H1 (cell line): ENCODE data around the gene STK36. TPM values are rescaled to one million over a fixed set of nuclear protein-coding genes. Genes with fewer than 3 reads are reported as not detected.

Source experiments
- CTCF ChIA-PET: fragments of 300-600 bp; sonication (Branson Sonifier 250); formaldehyde crosslinking; loops from one replicate; lab custom pipeline; 2021; ENCODE audit not compliant: partially characterized antibody; lab: Charles Lee
- POLR2A ChIA-PET: fragments of 300-600 bp; sonication (Branson Sonifier 250); formaldehyde crosslinking; loops from one replicate; lab custom pipeline; 2021; ENCODE audit warnings: inconsistent platforms; ENCODE audit not compliant: partially characterized antibody; lab: Charles Lee
- DNase-seq, 2 experiments: peaks; one replicate each; pipeline versions ENCODE4 v3.0.0 to v3.0.0-alpha.2; 2010 to 2022; ENCODE audit warnings: low spot score in 2 of 2, low read depth in 1 of 2, mixed read lengths in 1 of 2
- FAIRE-seq: peaks from 2 replicates; lab custom pipeline; 2011; peaks lifted over from hg19 to GRCh38; lab: Jason Lieb, UNC
- H2AFZ ChIP-seq: 2 replicates; pipeline ENCODE4 v1.8.1; 2012; ENCODE audit warnings: low read length, inconsistent platforms
- H2AK5ac ChIP-seq: 2 replicates; pipeline ENCODE4 v1.6.1; 2013; ENCODE audit warnings: low read depth, low read length
- H2BK120ac ChIP-seq: replicated peaks from 2 replicates; pipeline ENCODE3; 2013; ENCODE audit warnings: low read depth, low read length, inconsistent platforms
- H2BK12ac ChIP-seq: 2 replicates; pipeline ENCODE4 v1.6.1; 2013; ENCODE audit warnings: low read depth, low read length
- H2BK15ac ChIP-seq: 2 replicates; pipeline ENCODE4 v1.6.1; 2013; ENCODE audit warnings: low read length
- H2BK20ac ChIP-seq: 2 replicates; pipeline ENCODE4 v1.6.1; 2013; ENCODE audit warnings: low read length
- H2BK5ac ChIP-seq: 2 replicates; pipeline ENCODE4 v1.6.1; 2013; ENCODE audit warnings: low read depth, low read length
- H3K14ac ChIP-seq: 2 replicates; pipeline ENCODE4 v1.6.1; 2013; ENCODE audit warnings: inconsistent platforms; ENCODE audit not compliant: insufficient read length
- H3K18ac ChIP-seq: 2 replicates; pipeline ENCODE4 v1.6.1; 2013; ENCODE audit warnings: low read length; ENCODE audit errors: extremely low read depth
- H3K23ac ChIP-seq: 2 replicates; pipeline ENCODE4 v1.6.1; 2013; ENCODE audit warnings: inconsistent platforms; ENCODE audit not compliant: insufficient read length
- H3K23me2 ChIP-seq: 2 replicates; pipeline ENCODE4 v1.6.1; 2013; ENCODE audit warnings: low read depth, low read length
- H3K27ac ChIP-seq: 2 replicates; pipeline ENCODE4 v1.6.1; 2011; ENCODE audit warnings: low read depth, low read length, inconsistent platforms
- H3K27me3 ChIP-seq, 4 experiments: replicated peaks in 1 of 4; 1 replicate in 1 of 4; 2 replicates in 3 of 4; pipeline versions ENCODE4 v1.6.1 to v1.8.1; 2011 to 2013; ENCODE audit warnings: low read length in 3 of 4, mild to moderate bottlenecking in 3 of 4, inconsistent platforms in 2 of 4, mixed read lengths in 2 of 4, moderate library complexity in 1 of 4; ENCODE audit not compliant: control insufficient read depth in 3 of 4, insufficient read depth in 3 of 4; ENCODE audit errors: extremely low read depth in 1 of 4
- H3K36me3 ChIP-seq, 4 experiments: 2 replicates each; pipeline versions ENCODE4 v1.6.1 to v1.8.1; 2011 to 2013; ENCODE audit warnings: mild to moderate bottlenecking in 4 of 4, low read length in 3 of 4, moderate library complexity in 2 of 4, control low read depth in 1 of 4, inconsistent platforms in 1 of 4; ENCODE audit not compliant: insufficient read depth in 4 of 4, control insufficient read depth in 2 of 4
- H3K4ac ChIP-seq: replicated peaks from 2 replicates; pipeline ENCODE3; 2013; ENCODE audit warnings: low read length, low read depth, mixed read lengths, inconsistent platforms; ENCODE audit not compliant: insufficient read length
- H3K4me1 ChIP-seq, 4 experiments: replicated peaks in 1 of 4; 1 replicate in 1 of 4; 2 replicates in 3 of 4; pipeline versions ENCODE4 v1.6.1 to v1.8.1; 2011 to 2013; ENCODE audit warnings: low read length in 3 of 4, inconsistent platforms in 2 of 4, mixed read lengths in 1 of 4; ENCODE audit not compliant: insufficient read depth in 4 of 4, control insufficient read depth in 3 of 4
- H3K4me2 ChIP-seq, 2 experiments: 2 replicates each; pipeline versions ENCODE4 v1.6.1 to v1.8.1; 2011 to 2013; ENCODE audit warnings: low read depth in 2 of 2, low read length in 2 of 2, control low read depth in 1 of 2, inconsistent platforms in 1 of 2, mild to moderate bottlenecking in 1 of 2; ENCODE audit not compliant: insufficient read depth in 1 of 2
- H3K4me3 ChIP-seq, 4 experiments: fragments of 200-600, 300-600 bp in 1 of 4; sonication (generic), shearing (Covaris generic), sonication (Bioruptor Twin) in 1 of 4; 2 replicates each; pipeline versions ENCODE4 v1.5.1 to v1.8.1; 2011 to 2016; ENCODE audit warnings: low read length in 4 of 4, low read depth in 3 of 4, control low read depth in 2 of 4, inconsistent platforms in 2 of 4, mild to moderate bottlenecking in 2 of 4, mixed read lengths in 1 of 4, moderate library complexity in 1 of 4; ENCODE audit not compliant: insufficient read depth in 2 of 4; ENCODE audit errors: extremely low read depth in 1 of 4
- H3K56ac ChIP-seq: replicated peaks from 2 replicates; pipeline ENCODE3; 2013; ENCODE audit warnings: low read depth, mild to moderate bottlenecking, mixed read lengths, low read length, inconsistent platforms; ENCODE audit not compliant: insufficient read length
- H3K79me1 ChIP-seq: 2 replicates; pipeline ENCODE4 v1.6.1; 2013; ENCODE audit warnings: low read depth, low read length, control low read depth
- H3K79me2 ChIP-seq, 2 experiments: 2 replicates each; pipeline versions ENCODE4 v1.6.1 to v1.8.1; 2012 to 2013; ENCODE audit warnings: low read length in 2 of 2, mild to moderate bottlenecking in 2 of 2, inconsistent platforms in 1 of 2; ENCODE audit not compliant: insufficient read depth in 2 of 2, control insufficient read depth in 1 of 2
- H3K9ac ChIP-seq, 4 experiments: replicated peaks in 1 of 4; 1 replicate in 1 of 4; 2 replicates in 3 of 4; pipeline versions ENCODE4 v1.6.1 to v1.8.1; 2011 to 2013; ENCODE audit warnings: low read depth in 3 of 4, low read length in 3 of 4, control low read depth in 2 of 4, mild to moderate bottlenecking in 2 of 4, moderate library complexity in 2 of 4, inconsistent platforms in 1 of 4; ENCODE audit errors: extremely low read depth in 1 of 4
- H3K9me3 ChIP-seq, 2 experiments: 2 replicates each; pipeline versions ENCODE4 v1.6.1 to v1.8.1; 2012 to 2013; ENCODE audit warnings: mild to moderate bottlenecking in 2 of 2, moderate library complexity in 2 of 2, control low read depth in 1 of 2, inconsistent platforms in 1 of 2, low read depth in 1 of 2, low read length in 1 of 2, mixed read lengths in 1 of 2; ENCODE audit not compliant: insufficient read depth in 2 of 2
- H4K20me1 ChIP-seq, 2 experiments: replicated peaks in 1 of 2; 2 replicates each; pipeline versions ENCODE3 to v1.8.1; 2011 to 2013; ENCODE audit warnings: inconsistent platforms in 2 of 2, low read length in 2 of 2, mild to moderate bottlenecking in 1 of 2; ENCODE audit not compliant: insufficient read depth in 2 of 2, control insufficient read depth in 1 of 2
- H4K5ac ChIP-seq: 2 replicates; pipeline ENCODE4 v1.6.1; 2013; ENCODE audit warnings: low read length, low read depth, mixed read lengths, inconsistent platforms; ENCODE audit not compliant: insufficient read length
- H4K8ac ChIP-seq: 2 replicates; pipeline ENCODE4 v1.8.0; 2013; ENCODE audit warnings: mild to moderate bottlenecking, moderate library complexity, low read length, inconsistent platforms; ENCODE audit not compliant: insufficient read depth; ENCODE audit errors: extremely low read depth
- H4K91ac ChIP-seq: replicated peaks from 2 replicates; pipeline ENCODE3; 2013; ENCODE audit warnings: low read length, mixed read lengths, inconsistent platforms; ENCODE audit not compliant: insufficient read length
- BCL11A ChIP-seq, 2 experiments: IDR thresholded peaks; one replicate each; pipeline ENCODE4 v1.6.1; 2011; ENCODE audit warnings: low read depth in 2 of 2, low read length in 2 of 2, mild to moderate bottlenecking in 2 of 2
- GABPA ChIP-seq: IDR thresholded peaks from 2 replicates; pipeline ENCODE4 v1.6.1; 2011; ENCODE audit warnings: mild to moderate bottlenecking, low read length, moderate library complexity, borderline replicate concordance; ENCODE audit not compliant: insufficient read depth
- RNF2 ChIP-seq: fragments of 200-900, 300-1000 bp; sonication (generic); IDR thresholded peaks from 2 replicates; pipeline ENCODE4 v1.7.1; 2016; ENCODE audit warnings: borderline replicate concordance, low read depth, mild to moderate bottlenecking, antibody characterized with exemption, low read length; ENCODE audit not compliant: poor library complexity, severe bottlenecking; ENCODE audit errors: missing control alignments
- WGBS, 2 experiments: shearing (Covaris generic) in 1 of 2; methylation state at CpG; one replicate each; pipeline versions ENCODE4 v1.1.6 to v1.1.7; 2013 to 2015; ENCODE audit warnings: low lambda C conversion rate in 2 of 2, mixed read lengths in 2 of 2, inconsistent platforms in 1 of 2, low coverage in 1 of 2, missing lambda C conversion rate in 1 of 2; ENCODE audit not compliant: insufficient replicate concordance in 2 of 2, insufficient coverage in 1 of 2, insufficient read length in 1 of 2; ENCODE audit errors: extremely low coverage in 1 of 2, missing lambda C conversion rate in 1 of 2; 5-methylcytosine and 5-hydroxymethylcytosine counted together
- polyA plus RNA-seq, 7 experiments: library from polyadenylated mRNA; depleted of rRNA in 3 of 7; stranded (reverse) in 5 of 7; unstranded in 2 of 7; fragments of >200 nt in 5 of 7; fragments of 200-250 nt in 2 of 7; gene quantifications; 1 replicate in 5 of 7; 2 replicates in 1 of 7; 4 replicates in 1 of 7; pipeline versions ENCODE4 v1.2.1 to v1.2.3, GENCODE V29; 2011 to 2013; ENCODE audit warnings: missing spikeins in 2 of 7, mixed read lengths in 2 of 7
- total RNA-seq: library from RNA; stranded (reverse); fragmentation: NEBNext Ultra II Directional; extraction: Animal tissue kit (Norgen Biotek cat#: 25700); gene quantifications from 2 replicates; pipeline ENCODE4 v1.2.1, GENCODE V29; 2021

The STK36 gene
- total and polyA plus RNA-seq, 2 of the 8 experiments (the other 6 are each of a cell fraction or from before 2014, with no cell fraction given): 41.4 to 57.6 TPM

DNA sequence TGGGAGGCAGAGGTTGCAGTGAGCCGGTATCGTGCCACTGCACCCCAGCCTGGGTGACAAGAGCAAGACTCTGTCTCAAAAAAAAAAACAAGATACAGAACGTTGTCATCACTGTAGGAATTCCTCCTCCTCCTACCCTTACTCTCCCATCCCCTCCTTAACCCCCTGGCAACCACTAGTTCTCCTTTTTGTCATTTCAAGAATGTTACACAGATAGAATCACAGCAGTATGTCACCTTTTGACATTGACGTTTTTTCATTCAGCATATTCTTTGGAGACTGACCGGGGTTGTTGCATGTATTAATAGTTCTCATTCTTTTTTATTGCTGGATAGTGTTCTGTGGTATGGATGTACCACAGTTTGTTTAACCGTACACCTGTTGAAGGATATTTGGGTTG is 71.2 kb downstream of the STK36 start:
- H2BK15ac ChIP-seq: no peak overlapping the region
- H4K5ac ChIP-seq: no peak overlapping the region
- H3K18ac ChIP-seq: no peak overlapping the region
- FAIRE-seq (no peak), DNase-seq (no peak)
- peaks cover 2 to 7% of the 10 kb centered on the region in 2 experiments for H4K20me1 ChIP-seq
- no peak overlapping the region for H3K56ac ChIP-seq
- no peak overlapping the region for H3K23ac ChIP-seq
- peaks cover 21 to 78% (median 44%) of the 10 kb centered on the region in 4 experiments for H3K36me3 ChIP-seq
- H3K4me1 ChIP-seq: no peaks in the 10 kb centered on the region
- POLR2A ChIA-PET: interaction anchor here (1.5 kb wide), 1 partner anchor 12 kb away, joined by 4 read pairs; no protein-coding TSS in a partner anchor
- TF ChIP-seq BCL11A (IDR thresholded peaks at IDR 0.05; ENCODE audit: low read depth in 2 of 2, low read length in 2 of 2): no peak
- TF ChIP-seq GABPA: no peak
- TF ChIP-seq RNF2: no peak
- TF ChIP-seq, all 59 proteins: peak for 0
- peaks cover 9% of the 10 kb centered on the region for H3K79me1 ChIP-seq
- WGBS, 2 experiments: 88% methylated on average over 6 of the region's 6 CpGs; no CpG with 5 or more reads in 1 of the 2 experiments
- H2AFZ ChIP-seq: no peak overlapping the region
- H3K79me2 ChIP-seq: no peaks in the 10 kb centered on the region
- no peak overlapping the region for H3K27ac ChIP-seq
- H3K9ac ChIP-seq: no peak overlapping the region
- no peak overlapping the region for H2BK20ac ChIP-seq
- H2AK5ac ChIP-seq: no peak overlapping the region
- CTCF ChIA-PET: interaction anchor here (1.2 to 2.8 kb wide), 3 partner anchors 11 to 104 kb away, joined by 4 to 7 read pairs (median 6); no protein-coding TSS in a partner anchor
- no peak overlapping the region for H2BK5ac ChIP-seq
- no peak overlapping the region for H2BK12ac ChIP-seq
- no peaks in the 10 kb centered on the region for H3K9me3 ChIP-seq
- H3K27me3 ChIP-seq: no peaks in the 10 kb centered on the region
- H3K23me2 ChIP-seq: no peaks in the 10 kb centered on the region
- no peak overlapping the region for H3K4ac ChIP-seq
- no peak overlapping the region for H4K8ac ChIP-seq
- H3K4me2 ChIP-seq: no peak overlapping the region
- no peak overlapping the region for H4K91ac ChIP-seq
- H2BK120ac ChIP-seq: no peak overlapping the region
- H3K14ac ChIP-seq: no peak overlapping the region
- H3K4me3 ChIP-seq: no peak overlapping the region
